ENCODE results near the gene THEM5. TPM values are rescaled to one million over a fixed set of nuclear protein-coding genes. Genes with fewer than 3 reads are reported as not detected.
"Not testable (repeated sequence)": the region's sequence is repeated elsewhere in the genome, so short reads cannot be mapped to it uniquely, and the experiment has no call there.

THEM5 gene
- total RNA-seq, 2 experiments from 2014 or later = not detected

- H3K27me3 Mint-ChIP-seq; H3K4me3 Mint-ChIP-seq; DNase-seq; H3K27ac Mint-ChIP-seq; H3K4me1 Mint-ChIP-seq; H3K9me3 Mint-ChIP-seq (ENCODE audit: low read depth); ATAC-seq: not testable (repeated sequence)
- peaks cover 25% of the 10 kb centered on the region for H3K36me3 Mint-ChIP-seq
- CTCF ChIA-PET = interaction anchor here (1.0 to 1.8 kb wide), 4 partner anchors 10 to 129 kb away, joined by 3 to 4 read pairs (median 4); no protein-coding TSS in a partner anchor
Observed at GRCh38 chr1:151884445-151884844, 30.9 kb upstream of the THEM5 start.

GRCh38 chr1:151883898-151884297 is 30.4 kb upstream of the THEM5 start:
- H3K4me3 Mint-ChIP-seq; H3K27me3 Mint-ChIP-seq; H3K9me3 Mint-ChIP-seq (ENCODE audit: low read depth); DNase-seq; ATAC-seq; H3K27ac Mint-ChIP-seq; H3K4me1 Mint-ChIP-seq: not testable (repeated sequence)
- peaks cover 21% of the 10 kb centered on the region for H3K36me3 Mint-ChIP-seq
- CTCF ChIA-PET = interaction anchor here (1.0 to 1.8 kb wide), 4 partner anchors 9 to 130 kb away, joined by 3 to 4 read pairs (median 4); no protein-coding TSS in a partner anchor

GRCh38 chr1:151882918-151883317 is 29.4 kb upstream of the THEM5 start:
- not testable (repeated sequence) for H3K9me3 Mint-ChIP-seq (ENCODE audit: low read depth); H3K27me3 Mint-ChIP-seq; H3K4me3 Mint-ChIP-seq; H3K4me1 Mint-ChIP-seq; ATAC-seq; DNase-seq; H3K27ac Mint-ChIP-seq
- CTCF ChIA-PET = interaction anchor here (0.6 to 2.5 kb wide), 6 partner anchors 11 to 289 kb away, joined by 3 to 11 read pairs (median 4); partner anchors contain the start of gene THEM5
- peaks cover 16% of the 10 kb centered on the region for H3K36me3 Mint-ChIP-seq

- no peak for ATAC-seq
Observed at GRCh38 chr1:151882466-151882865, 29.0 kb upstream of the THEM5 start.

GRCh38 chr1:151881479-151881878 is 28.0 kb upstream of the THEM5 start:
- H3K9me3 Mint-ChIP-seq (ENCODE audit: low read depth) = no peaks in the 10 kb centered on the region
- CTCF ChIA-PET = interaction anchor here (0.7 to 2.5 kb wide), 11 partner anchors 9 to 288 kb away, joined by 3 to 11 read pairs (median 4); partner anchors contain the start of genes RIIAD1 and THEM5
- DNase-seq (no peak), ATAC-seq (no peak)
- no peaks in the 10 kb centered on the region for H3K27me3 Mint-ChIP-seq
- H3K36me3 Mint-ChIP-seq = peaks cover 13% of the 10 kb centered on the region
- H3K4me1 Mint-ChIP-seq = no peaks in the 10 kb centered on the region
- H3K4me3 Mint-ChIP-seq = no peak overlapping the region
- H3K27ac Mint-ChIP-seq = no peak overlapping the region

More at GRCh38 chr1:151882466-151882865, 29.0 kb upstream of the THEM5 start:
- CTCF ChIA-PET = interaction anchor here (0.6 to 2.5 kb wide), 10 partner anchors 8 to 289 kb away, joined by 3 to 11 read pairs (median 4); partner anchors contain the start of gene THEM5
- Mint-ChIP-seq H3K9me3 (ENCODE audit: low read depth) (no peaks in the 10 kb centered on the region), H3K36me3 (peaks cover 14% of the 10 kb centered on the region), H3K27ac (no peak overlapping the region), H3K4me1 (no peaks in the 10 kb centered on the region), H3K27me3 (no peaks in the 10 kb centered on the region), H3K4me3 (no peak overlapping the region)
- no peak for DNase-seq

- Mint-ChIP-seq H3K36me3 (peaks cover 18% of the 10 kb centered on the region), H3K27ac (no peak overlapping the region), H3K27me3 (no peaks in the 10 kb centered on the region), H3K4me1 (peaks cover 4% of the 10 kb centered on the region), H3K4me3 (no peak overlapping the region), H3K9me3 (ENCODE audit: low read depth) (no peaks in the 10 kb centered on the region)
- DNase-seq = no peak
- ATAC-seq = no peak
- CTCF ChIA-PET = interaction anchor here (2.0 to 2.4 kb wide), 2 partner anchors 8 to 12 kb away, joined by 4 to 10 read pairs; no protein-coding TSS in a partner anchor
Observed at GRCh38 chr1:151875419-151876097, 22.0 kb upstream of the THEM5 start.

- H3K9me3 Mint-ChIP-seq (ENCODE audit: low read depth); DNase-seq; ATAC-seq; CTCF ChIA-PET; H3K4me1 Mint-ChIP-seq; H3K4me3 Mint-ChIP-seq; H3K27me3 Mint-ChIP-seq; H3K27ac Mint-ChIP-seq: not testable (repeated sequence)
- H3K36me3 Mint-ChIP-seq = peaks cover 18% of the 10 kb centered on the region
Observed at GRCh38 chr1:151872776-151873175, 19.3 kb upstream of the THEM5 start.

- H3K27ac Mint-ChIP-seq = no peak overlapping the region
- no peaks in the 10 kb centered on the region for H3K9me3 Mint-ChIP-seq (ENCODE audit: low read depth)
- CTCF ChIA-PET = interaction anchor here (0.9 to 1.1 kb wide), 2 partner anchors 10 to 125 kb away, joined by 3 to 5 read pairs; no protein-coding TSS in a partner anchor
- peaks cover 12% of the 10 kb centered on the region for H3K36me3 Mint-ChIP-seq
- H3K4me3 Mint-ChIP-seq = no peak overlapping the region
- ATAC-seq (no peak), DNase-seq (no peak)
- peaks cover 5% of the 10 kb centered on the region for H3K27me3 Mint-ChIP-seq
- H3K4me1 Mint-ChIP-seq = peaks cover 6% of the 10 kb centered on the region
Observed at GRCh38 chr1:151871284-151872030, 17.9 kb upstream of the THEM5 start.

GRCh38 chr1:151868486-151868885 is 15.0 kb upstream of the THEM5 start:
- H3K27me3 Mint-ChIP-seq = peaks cover 5% of the 10 kb centered on the region
- DNase-seq (no peak), ATAC-seq (no peak)
- peaks cover 2% of the 10 kb centered on the region for H3K36me3 Mint-ChIP-seq
- no peaks in the 10 kb centered on the region for H3K9me3 Mint-ChIP-seq (ENCODE audit: low read depth)
- H3K4me1 Mint-ChIP-seq = peaks cover 2% of the 10 kb centered on the region
- CTCF ChIA-PET = no interaction called here
- no peak overlapping the region for H3K27ac Mint-ChIP-seq
- H3K4me3 Mint-ChIP-seq = no peak overlapping the region

GRCh38 chr1:151867765-151868411 is 14.4 kb upstream of the THEM5 start:
- Mint-ChIP-seq H3K4me1 (peaks cover 2% of the 10 kb centered on the region), H3K4me3 (no peak overlapping the region), H3K27ac (no peak overlapping the region), H3K9me3 (ENCODE audit: low read depth) (no peaks in the 10 kb centered on the region), H3K36me3 (no peaks in the 10 kb centered on the region), H3K27me3 (peaks cover 5% of the 10 kb centered on the region)
- DNase-seq (no peak), ATAC-seq (no peak)
- CTCF ChIA-PET = no interaction called here

- DNase-seq = no peak
- CTCF ChIA-PET = no interaction called here
- no peaks in the 10 kb centered on the region for H3K9me3 Mint-ChIP-seq (ENCODE audit: low read depth)
- H3K27ac Mint-ChIP-seq = no peak overlapping the region
- H3K4me3 Mint-ChIP-seq = no peak overlapping the region
- no peaks in the 10 kb centered on the region for H3K36me3 Mint-ChIP-seq
- H3K27me3 Mint-ChIP-seq = peaks cover 5% of the 10 kb centered on the region
- no peak for ATAC-seq
- H3K4me1 Mint-ChIP-seq = peaks cover 2% of the 10 kb centered on the region
Observed at GRCh38 chr1:151867321-151867720, 13.8 kb upstream of the THEM5 start.

GRCh38 chr1:151864411-151864810 is 10.9 kb upstream of the THEM5 start:
- Mint-ChIP-seq H3K27me3 (peaks cover 5% of the 10 kb centered on the region), H3K27ac (no peak overlapping the region), H3K4me3 (no peak overlapping the region), H3K36me3 (no peaks in the 10 kb centered on the region), H3K4me1 (peaks cover 2% of the 10 kb centered on the region), H3K9me3 (ENCODE audit: low read depth) (no peaks in the 10 kb centered on the region)
- DNase-seq (no peak), ATAC-seq (no peak)
- CTCF ChIA-PET = interaction anchor here (1.3 kb wide), 2 partner anchors 10 to 28 kb away, joined by 3 to 5 read pairs; partner anchors contain the start of gene THEM5

GRCh38 chr1:151862604-151863003 is 9.1 kb upstream of the THEM5 start:
- H3K4me1 Mint-ChIP-seq = no peaks in the 10 kb centered on the region

More at GRCh38 chr1:151862604-151863003, 9.1 kb upstream of the THEM5 start:
- CTCF ChIA-PET = interaction anchor here (1.4 kb wide), 1 partner anchor 15 kb away, joined by 3 read pairs; no protein-coding TSS in a partner anchor
- Mint-ChIP-seq H3K36me3 (no peaks in the 10 kb centered on the region), H3K4me3 (no peak overlapping the region), H3K27ac (no peak overlapping the region), H3K9me3 (ENCODE audit: low read depth) (no peaks in the 10 kb centered on the region), H3K27me3 (peaks cover under 1% of the 10 kb centered on the region)
- ATAC-seq (no peak), DNase-seq (no peak)

Measured in activated CD8-positive, alpha-beta memory T cell treated with anti-CD3 and anti-CD28 coated beads, Interleukin-2, amount 10 ng/mL, durations not matched to agents 7 days and 5 days (primary cell).